ENCODE measurements around the gene AHI1.

DNA sequence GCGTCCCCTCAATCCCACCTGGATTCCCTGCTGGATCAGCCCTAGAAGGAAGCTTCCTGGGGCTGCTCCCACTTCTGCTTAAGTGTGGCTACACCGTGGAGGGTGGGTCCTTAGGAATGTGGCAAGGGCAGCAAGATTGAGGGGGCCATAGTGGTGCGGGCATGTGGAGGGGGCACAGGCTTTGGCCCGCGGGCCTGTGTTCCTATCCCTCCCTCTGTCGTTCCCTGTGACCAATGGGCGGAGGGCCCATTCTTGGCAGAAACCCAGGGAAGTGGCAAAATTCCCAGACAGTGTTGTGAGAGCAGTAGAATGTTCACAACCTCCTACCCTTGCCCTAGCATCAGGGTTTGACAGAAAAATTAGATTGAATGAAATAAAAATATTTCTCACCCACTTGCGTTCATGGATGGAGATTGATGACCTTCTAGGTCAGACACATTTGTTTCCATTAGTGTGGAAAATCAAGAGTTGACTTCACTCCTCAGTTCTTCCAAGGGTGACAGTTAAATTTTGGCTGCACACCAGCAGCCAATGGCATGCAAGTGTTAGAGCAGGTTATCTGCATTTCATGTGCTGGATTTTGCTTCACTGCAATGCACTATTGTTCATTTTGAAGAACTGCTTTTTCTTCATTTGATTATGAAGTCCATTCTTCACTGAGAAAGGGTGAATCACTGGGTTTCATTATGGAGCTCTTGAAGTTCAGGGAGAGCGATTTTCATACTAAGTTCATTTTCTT is 49.3 kb upstream of the AHI1 start:
- TF ChIP-seq, protein P1, sequence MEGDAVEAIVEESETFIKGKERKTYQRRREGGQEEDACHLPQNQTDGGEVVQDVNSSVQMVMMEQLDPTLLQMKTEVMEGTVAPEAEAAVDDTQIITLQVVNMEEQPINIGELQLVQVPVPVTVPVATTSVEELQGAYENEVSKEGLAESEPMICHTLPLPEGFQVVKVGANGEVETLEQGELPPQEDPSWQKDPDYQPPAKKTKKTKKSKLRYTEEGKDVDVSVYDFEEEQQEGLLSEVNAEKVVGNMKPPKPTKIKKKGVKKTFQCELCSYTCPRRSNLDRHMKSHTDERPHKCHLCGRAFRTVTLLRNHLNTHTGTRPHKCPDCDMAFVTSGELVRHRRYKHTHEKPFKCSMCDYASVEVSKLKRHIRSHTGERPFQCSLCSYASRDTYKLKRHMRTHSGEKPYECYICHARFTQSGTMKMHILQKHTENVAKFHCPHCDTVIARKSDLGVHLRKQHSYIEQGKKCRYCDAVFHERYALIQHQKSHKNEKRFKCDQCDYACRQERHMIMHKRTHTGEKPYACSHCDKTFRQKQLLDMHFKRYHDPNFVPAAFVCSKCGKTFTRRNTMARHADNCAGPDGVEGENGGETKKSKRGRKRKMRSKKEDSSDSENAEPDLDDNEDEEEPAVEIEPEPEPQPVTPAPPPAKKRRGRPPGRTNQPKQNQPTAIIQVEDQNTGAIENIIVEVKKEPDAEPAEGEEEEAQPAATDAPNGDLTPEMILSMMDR (IDR thresholded peaks at IDR 0.05), result no peak
- TF ChIP-seq POLR2AphosphoS5 (IDR thresholded peaks at IDR 0.05) (no peak), POLR2A (IDR thresholded peaks at IDR 0.05) (no peak)
